Measurements from ENCODE around the gene EGFR. TPM values are rescaled to one million over a fixed set of nuclear protein-coding genes. Genes with fewer than 3 reads are reported as not detected.

The EGFR gene
- polyA plus RNA-seq, 2 of the 4 experiments (the other 2 are of a cell fraction), result 59.5 to 63.8 TPM

- FAIRE-seq (peak; percentile 46), ATAC-seq (peak; percentile 56 to 64; a peak in 4 of 6 replicates), DNase-seq (ENCODE audit: low read depth in 1 of 2, low spot score in 1 of 2) (peak; percentile 61 to 65)
- POLR2A ChIA-PET, result interaction anchor here (1.0 kb wide), 1 partner anchor 115 kb away, joined by 3 read pairs; the partner anchor contains the start of gene LANCL2
- no peaks in the 10 kb centered on the region for H3K9me3 ChIP-seq
- no peak overlapping the region for H3K27ac ChIP-seq
- H3K4me1 ChIP-seq, result peaks cover 23% of the 10 kb centered on the region; the same call in 2 of the 3 replicates
- H3K4me3 ChIP-seq, result no peak overlapping the region
- peak overlapping the region; percentile 31 for H3K4me2 ChIP-seq
- 4% methylated on average over 7 of the region's 7 CpGs for WGBS (ENCODE audit: missing lambda C conversion rate)
- TF ChIP-seq HOXB5 (CRISPR knock-in tag; IDR thresholded peaks at IDR 0.05) (no peak), HMGXB4 (CRISPR knock-in tag; IDR thresholded peaks at IDR 0.05; ENCODE audit: borderline replicate concordance) (no peak), HOXA7 (CRISPR knock-in tag; IDR thresholded peaks at IDR 0.05) (no peak), MAX (IDR thresholded peaks at IDR 0.05) (no peak), BCL3 (IDR thresholded peaks at IDR 0.05) (no peak), JUN (IDR thresholded peaks at IDR 0.05) (no peak), CTCF (IDR thresholded peaks at IDR 0.05) (peak; percentile 56), GATA3 (IDR thresholded peaks at IDR 0.05; ENCODE audit: borderline replicate concordance) (no peak), CHD2 (IDR thresholded peaks at IDR 0.05; ENCODE audit: low read length, partially characterized antibody) (no peak), SMC3 (IDR thresholded peaks at IDR 0.05) (0 out of 3 replicates have a peak, but pooled peaks have one; percentile 26), ESRRA (IDR thresholded peaks at IDR 0.05; ENCODE audit: borderline replicate concordance, low read length) (no peak), JUNB (IDR thresholded peaks at IDR 0.05) (no peak), NFE2L2 (conservative IDR thresholded peaks at IDR 0.05; ENCODE audit: low read length) (no peak), TP53 (CRISPR knock-in tag; IDR thresholded peaks at IDR 0.05) (no peak), FOXS1 (CRISPR knock-in tag; IDR thresholded peaks at IDR 0.05) (no peak), RAD21 (conservative IDR thresholded peaks at IDR 0.05 in 1 of 2, IDR thresholded peaks at IDR 0.05 in 1 of 2) (peak in 1 of 2 experiments; percentile 31; a peak in 1 of 5 replicates), NR3C1 (IDR thresholded peaks at IDR 0.05) (no peak)
- CTCF ChIA-PET, result interaction anchor here (0.5 to 12.6 kb wide), 13 partner anchors 12 to 476 kb away, joined by 3 to 742 read pairs (median 3); partner anchors contain the start of gene SEC61G
Measured at GRCh38 chr7:55250313-55250712, 231.5 kb downstream of the EGFR start.

GRCh38 chr7:55251313-55251712, 232.5 kb downstream of the EGFR start:
- 89% methylated on average over 3 of the region's 3 CpGs for WGBS (ENCODE audit: missing lambda C conversion rate)
- no peak for TF ChIP-seq JUNB (IDR thresholded peaks at IDR 0.05)
- no peak for TF ChIP-seq HEYL (CRISPR knock-in tag; IDR thresholded peaks at IDR 0.05)
- no peak for TF ChIP-seq HMGXB4 (CRISPR knock-in tag; IDR thresholded peaks at IDR 0.05; ENCODE audit: borderline replicate concordance)
- no peak for TF ChIP-seq RNF2 (IDR thresholded peaks at IDR 0.05; ENCODE audit: borderline replicate concordance, low read depth)
- TF ChIP-seq BHLHE40 (IDR thresholded peaks at IDR 0.05; ENCODE audit: low read depth, low read length), result no peak
- TF ChIP-seq USF2 (IDR thresholded peaks at IDR 0.05), result no peak
- no peak for TF ChIP-seq CTCF (IDR thresholded peaks at IDR 0.05)
- no peak for TF ChIP-seq PBX3 (IDR thresholded peaks at IDR 0.05)
- TF ChIP-seq CHD4 (IDR thresholded peaks at IDR 0.05; ENCODE audit: borderline replicate concordance), result no peak
- no peak overlapping the region for H3K27ac ChIP-seq
- POLR2A ChIA-PET, result no interaction called here
- CTCF ChIA-PET, result interaction anchor here (0.9 to 12.6 kb wide), 5 partner anchors 43 to 477 kb away, joined by 3 to 742 read pairs (median 4); partner anchors contain the start of gene SEC61G
- DNase-seq (ENCODE audit: low read depth in 1 of 2, low spot score in 1 of 2) (no peak), FAIRE-seq (no peak), ATAC-seq (no peak)
- no peak overlapping the region for H3K4me2 ChIP-seq
- peaks cover 17% of the 10 kb centered on the region; the same call in 2 of the 3 replicates for H3K4me1 ChIP-seq
- no peak overlapping the region for H3K4me3 ChIP-seq
- no peaks in the 10 kb centered on the region for H3K9me3 ChIP-seq

Measured in A549 (cell line).